Neural cell (in vitro differentiated cells): Measurements from ENCODE around the gene SRP14.

ENCODE experiments used
- CTCF ChIP-seq: fragments of 450-650 bp; IDR thresholded peaks from 2 replicates; pipeline ENCODE4 v1.5.1; 2014; ENCODE audit warnings: antibody characterized with exemption, mild to moderate bottlenecking, moderate library complexity; ENCODE audit not compliant: poor library complexity, severe bottlenecking
- EP300 ChIP-seq: fragments of 450-650 bp; conservative IDR thresholded peaks from 2 replicates; pipeline ENCODE4 v1.6.1; 2014; ENCODE audit warnings: antibody characterized with exemption, mild to moderate bottlenecking, moderate library complexity; ENCODE audit not compliant: poor library complexity, severe bottlenecking
- EZH2 ChIP-seq: fragments of 200-600, 300-800 bp; shearing (Covaris generic), sonication (generic); IDR thresholded peaks from 2 replicates; pipeline ENCODE4 v1.6.1; 2014; ENCODE audit warnings: antibody characterized with exemption, low read length, borderline replicate concordance, mild to moderate bottlenecking; ENCODE audit not compliant: insufficient read depth, poor library complexity, severe bottlenecking
- MXI1 ChIP-seq: fragments of 450-650 bp; conservative IDR thresholded peaks from 2 replicates; pipeline ENCODE4 v1.6.1; 2014; ENCODE audit warnings: antibody characterized with exemption, mild to moderate bottlenecking; ENCODE audit not compliant: poor library complexity, severe bottlenecking
- POLR2AphosphoS5 ChIP-seq: IDR thresholded peaks from 2 replicates; pipeline ENCODE4 v1.6.1; 2012
- TAF1 ChIP-seq: IDR thresholded peaks from 2 replicates; pipeline ENCODE4 v1.6.1; 2012; ENCODE audit warnings: low read depth

GRCh38 chr15:40080847-40081246 lies 41.9 kb upstream of the SRP14 start:
- TF ChIP-seq POLR2AphosphoS5: no peak
- no peak for TF ChIP-seq CTCF
- TF ChIP-seq EP300: no peak
- TF ChIP-seq TAF1: no peak
- no peak for TF ChIP-seq EZH2
- TF ChIP-seq MXI1: no peak
